Stimulated activated CD4-positive, alpha-beta T cell treated with anti-CD3 and anti-CD28 coated beads, Interleukin-1b, Interleukin-23, amount 100 ng/mL, for 1 hour (primary cell): ENCODE results near the gene ZCCHC7.
"Not testable (repeated sequence)": the region's sequence is repeated elsewhere in the genome, so short reads cannot be mapped to it uniquely, and the experiment has no call there.

Experiments used
- DNase-seq, 2 donors: peaks; one replicate each; pipeline ENCODE4 v3.0.0-alpha.2; 2020; ENCODE audit warnings: low read depth in 2 of 2

ZCCHC7 gene

DNA sequence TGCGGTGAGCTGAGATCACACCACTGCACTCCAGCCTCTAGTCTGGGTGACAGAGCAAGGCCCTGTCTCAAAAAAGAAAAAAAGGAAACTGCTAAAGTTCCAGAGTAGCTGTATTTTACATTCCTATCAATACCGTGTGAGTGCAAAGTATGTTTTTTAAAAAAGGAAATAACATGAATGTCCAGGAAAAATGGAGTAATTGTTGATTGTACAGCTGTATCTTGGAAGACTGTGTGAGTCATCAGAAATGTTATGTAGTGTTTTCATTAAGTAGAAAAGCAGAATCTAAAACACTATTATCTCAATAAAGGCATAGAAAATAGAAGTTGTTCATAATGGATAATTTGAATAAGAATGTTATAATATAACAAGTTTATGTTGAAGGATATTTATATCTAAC is 53.9 kb downstream of the ZCCHC7 start:
- no peak for DNase-seq

DNA sequence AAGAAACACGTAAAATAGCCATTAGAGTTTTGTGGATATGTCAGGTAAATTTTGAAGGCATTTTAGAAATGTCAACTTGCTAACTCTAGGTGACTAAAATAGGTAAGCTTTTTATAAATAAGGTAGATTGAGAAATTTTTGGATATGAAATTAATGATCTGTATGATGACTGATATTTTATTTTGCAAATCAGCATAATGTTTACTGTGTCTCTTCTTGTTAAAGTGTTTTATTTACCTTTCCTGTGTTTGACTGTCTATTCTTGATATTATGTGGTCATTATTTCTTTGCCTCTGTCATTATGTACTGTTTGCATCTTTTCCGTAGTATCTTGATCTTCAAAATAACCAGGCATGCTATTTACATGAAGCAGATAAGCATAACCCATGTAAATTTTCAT is 58.4 kb downstream of the ZCCHC7 start:
- DNase-seq: no peak

DNA sequence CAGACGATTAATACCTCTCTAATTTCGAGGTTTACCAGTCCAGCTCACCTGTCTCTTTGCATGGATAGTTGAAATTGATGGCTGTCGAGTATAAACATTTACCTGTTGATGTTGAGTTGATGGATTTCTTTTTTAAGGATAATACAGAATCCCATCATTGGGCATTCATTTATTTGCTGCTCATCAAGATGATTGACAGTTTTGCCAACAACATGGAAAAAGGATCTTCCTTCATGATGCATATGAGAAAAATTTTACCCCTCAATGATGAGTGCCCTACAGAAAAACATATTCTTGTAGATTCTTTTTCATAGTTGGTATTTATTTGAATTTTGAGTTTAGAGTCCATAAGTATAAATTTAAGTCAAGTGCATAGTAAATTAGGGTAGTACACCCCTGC is 59.2 kb downstream of the ZCCHC7 start:
- DNase-seq: no peak

DNA sequence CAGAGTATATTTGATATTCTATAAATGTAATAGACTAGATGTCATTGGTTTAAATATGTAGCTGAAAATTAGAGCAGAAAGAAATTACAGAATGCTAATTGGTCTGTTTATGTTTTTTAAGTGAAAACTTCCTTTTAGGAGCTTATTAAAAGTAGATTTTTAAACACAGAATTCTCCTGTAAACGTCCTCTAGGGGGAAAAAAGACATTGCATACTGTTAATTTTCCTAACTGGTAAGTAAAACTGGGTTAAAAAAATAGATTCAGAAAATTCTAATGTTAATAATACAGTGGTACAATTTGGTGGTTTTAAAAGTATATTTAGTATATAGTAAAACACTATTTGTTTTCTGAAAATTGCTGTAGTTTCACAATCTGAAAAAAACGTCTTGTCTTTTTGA is 59.8 kb downstream of the ZCCHC7 start:
- no peak for DNase-seq

DNA sequence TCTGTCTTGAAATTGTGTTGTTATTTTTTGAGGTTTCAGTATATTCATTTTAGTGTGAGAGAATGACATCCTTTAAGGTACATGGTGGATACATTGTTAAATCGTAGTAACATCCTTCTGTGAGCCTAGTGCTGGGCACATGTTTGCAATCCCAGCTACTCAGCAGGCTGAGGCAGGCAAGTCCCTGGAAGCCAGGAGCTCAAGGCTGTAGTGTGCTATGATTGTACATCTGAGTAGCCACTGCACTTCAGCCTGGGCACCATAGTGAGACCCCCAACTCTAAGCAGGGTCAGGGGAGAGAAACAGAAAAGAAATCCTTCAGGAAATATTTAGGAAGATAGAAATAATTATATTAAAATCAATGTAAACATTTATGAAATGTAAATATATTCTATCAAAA is 62.3 kb downstream of the ZCCHC7 start:
- no peak for DNase-seq

DNA sequence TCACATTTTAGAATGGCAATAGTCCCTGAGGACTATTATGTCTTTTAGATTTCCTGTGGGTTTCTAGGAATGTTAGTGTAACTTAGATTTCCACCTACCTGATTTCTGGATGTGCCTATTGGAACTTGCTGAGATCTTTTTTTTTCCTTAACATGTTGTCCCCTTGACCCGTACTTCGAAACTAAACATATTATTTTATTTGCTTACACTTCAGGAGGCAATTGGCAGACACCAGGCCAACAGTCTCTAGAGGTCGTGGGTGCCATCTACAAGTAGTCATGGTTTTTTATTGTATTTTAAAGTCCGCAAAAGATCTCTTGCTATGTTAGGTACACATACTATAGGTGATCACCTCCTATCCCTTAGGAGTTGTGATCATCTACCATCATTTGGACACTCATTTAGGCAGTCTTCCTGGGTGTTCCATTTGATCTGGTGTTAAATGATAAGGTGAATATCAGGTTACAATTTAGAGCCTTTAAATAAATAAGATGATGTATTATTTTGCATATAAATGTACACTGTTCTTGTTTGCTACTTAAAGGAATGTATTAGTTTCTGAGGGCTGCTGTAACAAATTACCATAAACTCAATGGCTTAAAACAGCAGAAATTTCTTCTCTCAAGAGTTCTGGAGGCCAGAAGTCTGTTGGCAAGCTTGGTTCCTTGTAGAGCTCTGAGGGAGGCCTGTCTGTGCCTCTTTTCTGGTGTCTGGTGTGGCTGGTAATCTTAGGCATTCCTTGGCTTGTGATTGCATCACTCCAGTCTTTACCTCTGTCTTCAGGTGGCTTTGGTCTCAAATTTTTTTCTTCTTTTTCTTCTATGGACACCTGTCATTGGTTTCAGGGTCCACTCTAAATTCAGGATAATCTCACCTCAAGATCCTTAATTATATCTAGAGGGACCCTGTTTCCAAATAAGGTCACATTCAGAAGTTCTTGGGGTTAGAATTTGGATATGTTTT is 64.8 kb downstream of the ZCCHC7 start:
- no peak for DNase-seq

DNA sequence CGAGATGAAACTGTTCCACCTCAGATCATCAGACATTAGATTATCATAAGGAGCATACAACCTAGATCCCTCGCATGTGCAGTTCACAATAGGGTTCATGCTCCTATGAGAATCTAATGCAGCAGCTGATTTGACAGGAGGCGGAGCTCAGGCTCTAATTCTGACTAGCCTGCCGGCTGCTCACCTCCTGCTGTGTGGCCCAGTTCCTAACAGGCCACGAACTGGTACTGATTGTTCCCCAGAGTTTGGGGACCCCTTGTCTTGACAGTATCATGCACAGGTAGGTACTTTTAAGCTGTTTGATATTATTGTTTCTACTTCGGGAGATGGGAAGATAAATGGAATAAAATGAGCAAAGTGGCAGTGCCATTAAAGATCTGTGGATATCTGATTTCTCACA is 66.9 kb downstream of the ZCCHC7 start:
- no peak for DNase-seq

DNA sequence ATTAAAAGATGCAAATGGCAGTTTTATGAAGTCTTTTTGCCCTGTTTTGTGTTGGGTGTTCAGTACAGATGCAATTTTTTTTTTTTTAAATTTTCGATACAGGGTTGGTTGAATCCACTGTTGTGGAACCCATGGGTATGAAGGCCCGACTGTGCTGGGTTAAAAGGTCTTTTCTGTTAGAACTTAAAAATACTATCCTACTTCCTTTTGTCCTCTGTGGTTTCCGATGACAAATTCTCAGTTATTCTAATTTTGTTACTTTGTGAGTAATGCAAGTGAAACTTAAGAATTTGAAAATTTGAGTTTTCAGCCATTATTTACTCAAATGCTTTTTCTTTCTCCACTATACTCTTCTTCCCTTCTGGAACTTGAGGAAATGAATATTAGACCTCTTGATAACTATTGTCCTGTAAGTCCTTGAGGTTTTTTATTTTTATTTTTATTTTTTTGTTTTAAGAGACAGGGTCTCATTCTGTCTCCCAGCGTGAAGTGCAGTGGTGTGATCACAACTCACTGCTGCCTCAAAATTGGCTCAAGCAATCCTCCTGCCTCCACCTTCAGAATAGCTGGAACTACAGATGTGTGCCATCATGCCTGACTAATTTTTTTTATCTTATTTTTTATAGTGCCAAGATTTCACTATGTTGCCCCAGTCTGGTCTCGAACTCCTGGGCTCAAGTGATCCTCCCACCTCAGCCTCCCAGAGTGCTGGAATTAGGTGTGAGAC is 67.5 kb downstream of the ZCCHC7 start:
- DNase-seq: no peak

DNA sequence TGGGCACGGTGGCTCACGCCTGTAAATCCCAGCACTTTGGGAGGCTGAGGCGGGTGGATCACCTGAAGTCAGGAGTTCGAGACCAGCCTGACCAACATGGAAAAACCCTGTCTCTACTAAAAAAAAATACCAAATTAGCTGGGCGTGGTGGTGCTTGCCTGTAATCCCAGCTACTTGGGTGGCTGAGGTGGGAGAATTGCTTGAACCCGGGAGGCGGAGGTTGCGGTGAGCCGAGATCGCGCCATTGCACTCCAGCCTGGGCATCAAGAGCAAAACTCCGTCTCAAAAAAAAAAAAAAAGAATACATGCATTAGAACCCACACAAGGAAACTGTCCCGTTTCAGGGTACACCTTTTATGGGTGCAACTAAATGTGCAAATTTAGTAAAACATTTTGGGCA is 70.4 kb downstream of the ZCCHC7 start:
- DNase-seq: not testable (repeated sequence)

DNA sequence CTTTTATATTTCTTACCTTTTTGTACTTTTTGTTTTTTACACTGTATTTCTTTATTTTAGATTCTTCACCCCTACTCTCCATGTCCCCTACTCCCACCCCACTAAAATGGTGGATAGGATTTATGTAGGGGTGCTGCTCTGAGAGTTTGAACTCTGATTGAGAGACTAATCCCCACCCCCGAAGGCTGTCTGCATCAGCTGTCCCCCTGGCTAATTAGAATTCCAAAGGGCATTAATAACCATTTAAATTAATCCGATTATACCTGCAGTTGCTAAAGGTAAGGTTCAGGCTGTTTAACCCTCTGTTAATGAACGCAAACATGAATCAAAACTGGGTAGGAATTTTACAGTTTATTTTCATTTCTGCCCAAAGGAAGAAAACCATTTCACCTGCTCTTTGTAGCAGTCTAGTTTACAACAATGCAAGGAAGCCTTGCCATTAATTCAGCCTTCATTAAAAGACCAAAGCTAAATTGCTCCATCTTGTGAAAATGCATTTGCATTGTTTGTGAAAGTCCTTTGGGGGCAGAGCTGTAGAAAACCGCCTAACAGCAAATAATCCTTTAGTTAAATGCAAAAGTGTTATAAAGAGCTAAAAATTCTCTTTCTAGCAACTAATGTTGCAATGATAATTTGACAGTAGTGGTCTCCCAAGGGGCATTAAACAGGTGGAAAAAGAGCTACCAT is 71.2 kb downstream of the ZCCHC7 start:
- no peak for DNase-seq

DNA sequence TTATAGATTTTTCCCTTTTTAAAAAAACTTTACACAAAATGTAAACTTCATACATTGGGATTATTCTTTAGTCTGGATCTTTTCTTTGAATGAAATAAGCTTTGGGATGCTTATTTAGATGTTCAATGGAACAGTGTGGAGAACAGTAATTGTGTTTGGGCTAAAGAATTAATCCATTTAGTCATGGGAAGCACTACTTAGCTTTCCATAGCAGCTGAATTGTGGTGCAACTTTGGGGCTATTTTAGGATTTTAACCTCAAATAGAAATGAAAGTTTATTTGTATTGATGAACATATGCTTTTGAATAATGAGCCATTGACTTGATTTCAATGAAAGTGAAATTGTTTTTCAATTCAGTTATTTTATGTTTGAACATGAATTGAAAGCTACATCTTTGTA is 72.4 kb downstream of the ZCCHC7 start:
- DNase-seq: no peak

DNA sequence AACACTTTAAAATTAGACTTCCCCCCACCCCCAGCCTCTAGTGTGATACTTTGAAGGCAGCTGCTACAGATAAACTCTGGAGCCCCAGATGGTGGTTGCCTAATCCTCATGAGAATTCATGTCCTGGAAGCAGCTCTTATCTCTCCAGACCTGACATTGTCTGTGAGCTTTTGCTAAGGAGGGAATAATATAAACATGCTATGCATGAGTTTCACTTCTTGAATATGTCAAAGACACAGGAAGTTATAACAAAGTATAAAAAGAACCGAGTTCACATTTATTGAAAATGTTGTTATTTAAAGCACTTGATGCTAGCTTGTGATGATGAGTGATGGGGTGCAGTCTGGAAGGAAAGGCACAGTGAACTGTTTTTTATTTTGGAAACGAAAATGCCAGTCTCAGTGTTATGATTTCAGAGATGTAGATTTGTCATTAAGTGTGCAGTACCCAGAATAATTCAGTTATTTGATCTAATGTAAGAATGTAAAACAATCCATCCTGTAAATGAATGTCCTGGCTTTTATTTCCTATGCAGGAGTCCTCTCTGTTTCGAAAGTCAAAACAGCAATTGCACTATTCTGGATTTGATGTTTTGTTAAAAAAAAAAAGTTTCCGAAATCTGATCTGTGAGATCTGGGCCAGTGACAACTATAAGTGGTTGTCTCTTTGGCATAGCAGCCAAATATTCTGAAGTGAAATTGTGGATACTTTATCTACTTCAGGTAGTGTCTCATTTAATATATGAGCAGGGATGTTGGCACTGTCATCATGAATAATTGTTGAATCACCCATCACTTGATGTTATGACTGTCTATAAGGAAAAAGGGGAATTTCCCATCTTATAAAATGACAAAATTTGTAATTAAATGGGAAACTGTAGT is 77.0 kb downstream of the ZCCHC7 start:
- no peak for DNase-seq

DNA sequence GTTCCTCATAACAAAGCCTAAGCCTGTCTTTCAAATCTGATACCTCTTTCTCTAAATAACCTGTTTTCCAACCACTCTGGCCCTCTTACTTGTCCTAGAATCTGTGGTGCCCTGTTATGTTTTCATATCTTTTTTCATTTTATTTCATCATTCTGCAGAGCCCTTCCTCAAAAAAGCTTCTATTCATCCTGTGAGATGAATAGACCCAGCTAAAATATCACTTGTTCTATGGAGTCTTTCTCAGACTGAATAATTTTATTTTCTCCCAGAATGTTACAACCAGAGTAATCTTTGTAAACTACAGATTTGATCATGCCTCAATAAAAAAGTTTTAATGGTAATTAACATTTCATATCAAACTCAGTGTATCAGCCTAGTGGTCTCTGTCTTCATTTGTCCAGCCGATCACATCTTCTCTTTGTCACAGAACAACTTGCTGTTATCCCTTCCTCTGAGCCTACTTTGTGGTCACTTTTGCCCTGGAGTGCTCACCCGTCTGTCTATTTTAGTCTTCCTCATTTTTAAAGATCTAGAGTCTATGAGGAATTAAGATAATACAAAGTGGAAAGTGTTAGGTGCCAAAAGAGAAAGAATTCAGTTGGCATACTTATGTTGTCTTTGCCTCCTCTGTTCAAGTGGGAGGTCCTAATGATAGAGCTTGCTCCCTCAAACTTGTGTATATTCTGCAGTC is 77.8 kb downstream of the ZCCHC7 start:
- no peak for DNase-seq

DNA sequence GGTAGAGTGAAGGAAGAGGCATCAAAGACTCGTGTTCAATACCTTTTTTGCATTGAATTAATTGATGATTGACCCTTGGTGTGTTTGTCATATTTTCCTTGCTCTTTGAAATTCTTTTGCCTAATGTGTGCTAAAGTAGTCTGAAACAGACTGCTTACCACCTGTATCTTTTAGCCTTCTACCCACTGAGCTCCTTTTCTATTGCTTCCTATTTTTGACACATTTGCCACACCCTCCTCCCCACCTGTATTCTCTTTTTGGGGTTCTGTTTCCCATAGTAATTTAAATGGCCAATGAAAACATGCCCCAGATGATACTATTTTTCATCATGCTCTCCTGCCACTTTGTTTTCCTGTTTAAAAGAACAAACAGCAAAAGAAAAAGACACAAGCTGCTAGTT is 78.5 kb downstream of the ZCCHC7 start:
- DNase-seq: no peak

DNA sequence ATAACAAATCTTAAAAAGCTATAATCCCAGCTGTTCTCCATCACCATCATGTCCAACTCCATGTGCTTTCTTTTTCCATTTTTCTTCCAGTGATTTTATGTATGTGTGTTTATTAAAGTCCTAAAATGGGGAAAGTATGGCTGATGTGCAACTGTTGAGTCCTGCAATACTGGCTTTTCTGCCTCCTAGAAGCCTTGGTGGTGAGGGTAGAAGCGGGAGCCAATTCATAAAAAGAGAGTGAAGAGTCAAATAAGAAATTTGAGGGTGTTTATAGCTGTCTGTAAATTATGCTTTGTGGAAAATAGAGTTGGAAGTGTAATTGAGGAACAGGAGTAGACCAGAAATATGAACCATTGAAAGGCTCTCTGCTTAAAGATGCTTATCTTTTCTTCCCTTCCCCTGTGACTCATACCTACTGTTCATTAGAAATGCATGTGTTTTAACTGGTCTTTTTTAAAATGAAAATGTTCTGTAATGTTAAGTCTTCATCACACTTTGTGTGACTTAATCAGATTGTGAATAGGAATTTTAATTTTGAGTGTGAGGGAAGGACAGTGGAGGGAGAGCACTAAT is 80.1 kb downstream of the ZCCHC7 start:
- no peak for DNase-seq

DNA sequence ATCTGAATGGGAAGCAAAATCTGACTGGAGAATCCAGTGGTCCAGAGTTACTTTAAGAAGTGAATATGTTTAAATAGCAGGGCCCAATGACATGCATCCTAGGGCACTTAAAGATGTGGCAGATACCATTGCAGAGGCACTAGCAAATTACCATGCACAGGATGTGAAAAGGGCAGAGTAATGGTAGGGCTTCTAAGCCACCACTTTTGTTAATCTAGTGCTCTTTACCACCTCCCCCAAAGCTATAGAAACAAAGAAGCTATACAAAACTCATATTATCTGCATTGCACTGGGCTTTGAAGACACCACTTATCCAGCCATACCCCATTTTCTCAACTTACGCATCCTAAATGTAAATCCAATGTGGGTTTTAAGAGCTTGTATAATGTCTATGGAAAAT is 81.2 kb downstream of the ZCCHC7 start:
- no peak for DNase-seq

DNA sequence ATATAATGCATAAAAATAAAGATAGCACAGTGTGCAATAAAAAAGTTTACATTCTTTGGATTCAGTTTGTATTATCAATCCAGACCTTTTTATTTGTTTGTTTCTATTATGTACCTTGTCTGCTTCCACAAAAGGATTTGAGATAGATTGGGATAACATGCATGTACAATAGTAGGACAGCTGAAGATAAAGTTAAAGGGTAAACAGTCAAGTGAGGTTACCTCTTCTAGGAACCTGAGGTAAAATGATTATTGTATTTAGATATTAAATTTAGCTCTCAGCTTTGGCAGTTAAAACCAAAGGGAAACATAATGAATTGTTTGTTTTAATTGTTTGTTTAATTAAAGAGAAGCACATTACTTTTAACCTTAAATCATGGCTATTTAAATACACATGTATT is 81.7 kb downstream of the ZCCHC7 start:
- no peak for DNase-seq

DNA sequence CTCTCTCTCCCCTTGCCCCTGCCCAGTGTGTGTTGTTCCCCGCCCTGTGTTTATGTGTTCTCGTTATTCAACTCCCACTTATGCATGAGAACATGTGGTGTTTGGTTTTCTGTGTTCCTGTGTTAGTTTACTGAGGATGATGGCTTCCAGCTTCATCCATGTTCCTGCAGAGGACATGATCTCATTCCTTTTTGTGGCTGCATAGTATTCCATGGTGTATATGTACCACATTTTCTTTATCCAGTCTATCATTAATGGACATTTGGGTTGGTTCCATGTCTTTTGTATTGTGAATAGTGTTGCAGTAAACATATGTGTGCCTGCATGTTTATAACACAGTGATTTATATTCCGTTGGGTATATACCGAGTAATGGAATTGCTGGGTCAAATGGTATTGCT is 83.1 kb downstream of the ZCCHC7 start:
- not testable (repeated sequence) for DNase-seq

DNA sequence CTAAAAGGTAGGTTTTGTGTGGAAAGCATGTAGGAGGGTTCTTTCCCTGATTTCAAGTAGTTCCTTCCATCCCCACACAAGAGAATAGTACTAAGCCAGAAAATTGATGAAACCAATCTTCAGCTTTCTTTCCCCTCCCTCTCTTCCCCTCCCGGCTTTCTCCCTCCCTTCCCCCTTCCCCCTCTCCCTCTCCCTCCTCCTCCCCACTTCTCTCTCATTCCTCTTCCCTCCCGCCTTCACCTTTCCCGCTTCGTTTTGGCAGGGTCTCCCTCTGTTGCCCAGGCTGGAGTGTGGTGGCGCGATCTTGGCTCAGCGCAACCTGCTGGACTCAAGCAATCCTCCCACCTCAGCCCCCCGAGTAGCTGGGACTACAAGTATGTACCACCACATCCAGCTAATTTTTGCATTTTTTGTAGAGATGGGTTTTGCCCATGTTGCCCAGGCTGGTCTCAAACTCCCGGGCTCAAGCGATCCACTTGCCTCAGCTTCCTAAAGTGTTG is 85.8 kb downstream of the ZCCHC7 start:
- no peak for DNase-seq
